A204.1 (cell line): ENCODE results near the gene KCTD15.
"Not testable (repeated sequence)": the region's sequence is repeated elsewhere in the genome, so short reads cannot be mapped to it uniquely, and the experiment has no call there.

Experiments
- FAIRE-seq: peaks from 2 replicates; lab custom pipeline; 2012; peaks lifted over from hg19 to GRCh38; lab: Jason Lieb, UNC

Gene KCTD15

GRCh38 chr19:33815380-33816340 lies 19.0 kb downstream of the KCTD15 start:
- no peak for FAIRE-seq

- FAIRE-seq = no peak
Observed at GRCh38 chr19:33818411-33818810, 21.7 kb downstream of the KCTD15 start.

- FAIRE-seq = not testable (repeated sequence)
Observed at GRCh38 chr19:33819078-33819477, 22.4 kb downstream of the KCTD15 start.

GRCh38 chr19:33819506-33819879 lies 22.8 kb downstream of the KCTD15 start:
- FAIRE-seq = no peak

DNA sequence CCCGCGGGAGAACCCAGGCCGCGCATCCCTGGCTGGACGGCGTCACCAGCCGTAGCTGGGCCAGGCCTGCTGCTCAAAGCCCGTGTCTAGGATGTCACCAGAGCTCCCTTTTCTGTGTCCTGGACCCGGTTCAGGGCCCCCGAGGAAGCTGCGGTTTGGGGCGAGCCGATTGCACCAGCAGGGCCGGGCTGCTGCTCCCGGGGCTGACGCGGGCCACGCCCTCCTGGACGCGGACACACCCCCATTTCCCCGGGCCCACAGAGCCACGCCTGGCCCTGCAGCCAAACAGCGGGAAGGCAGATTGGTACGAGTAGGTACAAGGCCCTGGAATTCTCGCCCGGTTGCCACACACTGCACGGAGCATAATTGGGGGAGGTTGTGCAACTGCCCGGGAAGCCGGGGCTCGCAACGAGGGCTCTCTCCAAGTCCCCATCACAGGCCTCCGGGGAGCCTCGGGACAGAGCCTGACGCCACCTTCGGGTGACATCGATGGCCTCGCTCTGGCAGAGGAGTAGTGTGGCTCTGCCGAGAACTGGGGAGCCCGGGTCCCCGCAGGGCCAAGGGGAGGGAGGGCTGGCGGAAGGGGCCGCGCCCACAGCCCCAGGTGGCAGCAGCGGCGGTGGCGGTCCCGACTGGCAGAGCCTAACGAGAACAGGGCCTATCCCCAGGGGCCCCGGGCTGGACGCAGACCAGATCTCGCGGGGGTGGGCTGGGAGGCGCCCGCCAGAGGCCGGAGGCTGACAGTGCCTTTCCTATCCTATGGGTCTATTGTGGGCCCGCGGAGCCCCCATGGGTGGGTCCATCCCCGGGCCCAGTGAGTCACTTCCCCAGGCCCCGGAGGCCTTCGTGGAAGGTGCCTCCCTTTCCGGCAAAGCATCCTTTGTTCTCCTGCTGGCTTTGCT lies 23.5 kb downstream of the KCTD15 start:
- FAIRE-seq = no peak

DNA sequence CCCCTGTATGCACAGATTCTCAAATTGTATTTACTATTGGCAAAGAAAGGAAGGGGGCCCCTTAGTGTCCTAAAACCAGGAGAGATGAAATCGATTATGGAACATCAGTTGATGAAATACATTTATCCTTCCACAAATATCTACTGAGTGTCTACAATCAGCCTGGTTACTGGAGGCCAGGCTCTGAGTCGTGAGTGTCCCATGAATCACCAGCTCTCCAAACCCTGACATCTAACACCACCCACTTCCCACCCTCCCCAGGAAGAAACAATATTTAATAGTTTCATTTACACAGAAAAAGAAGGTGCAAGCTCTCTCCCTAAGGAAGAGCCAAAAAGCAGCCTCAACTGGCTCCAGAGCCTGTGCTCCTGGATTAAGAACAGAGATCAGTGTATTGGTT lies 25.2 kb downstream of the KCTD15 start:
- FAIRE-seq = no peak

GRCh38 chr19:33823341-33823740 lies 26.7 kb downstream of the KCTD15 start:
- FAIRE-seq = no peak

DNA sequence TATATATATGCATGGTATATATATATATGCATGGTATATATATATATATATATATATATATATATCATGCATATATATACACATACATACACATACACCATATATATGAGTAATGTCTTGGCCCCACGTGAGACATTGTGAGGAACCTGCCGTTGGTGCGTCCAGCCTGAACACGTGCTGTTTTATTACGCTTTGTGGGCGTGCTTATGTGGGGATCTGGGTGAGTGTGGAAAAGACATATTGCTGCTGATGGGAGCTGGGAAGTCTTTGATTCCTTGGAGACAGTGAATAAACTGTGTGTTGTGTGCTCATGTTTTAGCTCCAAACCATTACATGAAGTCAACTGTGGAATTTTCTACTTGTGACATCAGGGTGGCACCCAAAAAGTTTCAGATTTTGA lies 28.9 kb downstream of the KCTD15 start:
- no peak for FAIRE-seq

GRCh38 chr19:33826521-33826920 lies 29.9 kb downstream of the KCTD15 start:
- no peak for FAIRE-seq

- no peak for FAIRE-seq
Observed at GRCh38 chr19:33828266-33829075, 31.8 kb downstream of the KCTD15 start.

DNA sequence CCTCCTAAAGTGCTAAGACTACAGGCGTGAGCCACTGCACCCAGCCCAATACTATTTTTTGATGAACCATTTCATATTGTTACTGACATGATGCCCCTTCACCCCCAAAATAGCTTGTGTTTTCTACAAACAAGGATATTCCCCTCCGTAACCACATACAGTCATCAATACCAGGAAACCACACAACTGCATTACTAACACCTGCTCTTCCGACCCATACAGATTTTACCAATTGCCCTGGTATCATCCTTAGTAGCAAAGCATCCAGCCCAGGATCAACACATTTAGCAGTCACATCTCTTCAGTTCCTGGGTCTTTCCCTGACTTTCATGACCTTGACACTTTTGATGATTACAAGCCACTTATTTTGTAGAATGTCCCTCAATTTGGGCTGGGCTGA lies 33.6 kb downstream of the KCTD15 start:
- FAIRE-seq = no peak

GRCh38 chr19:33831825-33832224 lies 35.2 kb downstream of the KCTD15 start:
- FAIRE-seq = no peak

DNA sequence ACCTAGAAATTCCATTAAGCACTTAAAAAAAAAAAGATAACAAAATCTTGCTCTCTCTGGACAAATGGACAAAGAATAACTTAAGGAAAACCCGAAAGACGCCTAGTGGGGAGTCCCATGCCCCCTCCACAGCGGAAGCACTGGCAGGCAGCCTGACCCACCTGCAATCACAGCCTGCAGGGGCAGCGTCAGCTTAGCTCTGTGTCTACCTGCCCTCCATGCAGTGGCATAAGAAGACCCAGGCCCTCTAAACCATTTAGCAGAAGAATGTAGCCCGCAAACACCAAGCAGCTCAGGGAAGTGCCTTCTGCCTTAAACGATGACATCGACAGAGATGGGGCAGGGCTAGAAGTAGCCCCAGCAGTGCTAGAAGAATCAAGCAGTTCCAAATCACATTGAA lies 36.0 kb downstream of the KCTD15 start:
- no peak for FAIRE-seq

GRCh38 chr19:33840382-33840781 lies 43.7 kb downstream of the KCTD15 start:
- FAIRE-seq = no peak

DNA sequence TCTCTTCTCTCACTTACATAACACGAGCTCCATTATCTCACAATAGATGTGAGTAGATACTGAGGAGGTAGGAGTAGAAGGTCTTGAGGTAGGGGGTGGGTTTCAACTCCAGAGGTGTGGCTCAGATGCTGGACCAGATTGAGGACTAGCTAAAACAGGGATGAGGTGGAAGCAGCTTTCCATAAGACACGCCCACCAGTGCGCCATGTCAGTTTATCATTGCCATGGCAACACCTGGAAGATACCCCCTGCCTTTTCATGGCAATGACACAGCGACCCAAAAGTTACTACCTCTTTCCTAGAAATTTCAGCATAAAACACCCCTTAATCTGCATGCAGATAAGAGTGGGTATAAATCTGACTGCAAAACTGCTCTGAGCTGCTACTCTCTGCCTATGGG lies 44.1 kb downstream of the KCTD15 start:
- no peak for FAIRE-seq

DNA sequence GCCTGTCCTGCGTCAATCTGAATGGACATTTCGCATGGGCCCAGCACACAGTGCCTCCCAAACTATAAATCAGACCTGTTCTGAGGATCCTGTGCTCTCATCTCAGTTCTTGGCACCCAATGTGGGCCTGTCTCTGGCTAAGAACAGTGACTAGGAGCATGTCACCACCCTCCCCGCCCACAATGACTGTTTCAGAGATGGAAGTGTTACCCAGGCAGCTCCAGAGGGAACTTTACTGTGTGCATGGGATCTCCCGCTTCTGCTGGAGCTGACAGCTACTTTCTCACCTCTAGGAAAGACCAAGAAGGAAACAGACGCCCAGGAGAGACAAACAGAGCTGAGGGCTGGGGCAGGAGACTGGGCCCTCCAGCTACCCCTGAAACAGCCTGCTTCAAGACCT lies 45.0 kb downstream of the KCTD15 start:
- no peak for FAIRE-seq

DNA sequence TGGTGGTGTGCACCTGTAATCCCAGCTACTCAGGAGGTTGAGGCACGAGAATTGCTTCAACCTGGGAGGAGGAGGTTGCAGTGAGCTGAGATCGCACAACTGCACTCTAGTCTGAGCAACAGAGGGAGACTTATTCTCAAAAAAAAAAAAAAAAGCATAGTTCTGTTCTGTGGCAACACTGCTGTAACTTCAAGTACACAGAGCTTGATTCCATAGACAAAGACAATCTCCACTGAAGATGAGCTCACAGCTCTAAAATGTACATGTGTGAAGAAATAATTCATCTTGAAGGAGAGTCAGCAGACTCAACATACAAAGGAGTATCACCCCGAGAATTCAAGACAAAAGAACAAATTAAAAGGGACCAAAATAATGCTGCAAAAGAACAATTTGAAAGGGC lies 47.8 kb downstream of the KCTD15 start:
- FAIRE-seq = no peak

- FAIRE-seq = no peak
Observed at GRCh38 chr19:33845498-33845897, 48.8 kb downstream of the KCTD15 start.

DNA sequence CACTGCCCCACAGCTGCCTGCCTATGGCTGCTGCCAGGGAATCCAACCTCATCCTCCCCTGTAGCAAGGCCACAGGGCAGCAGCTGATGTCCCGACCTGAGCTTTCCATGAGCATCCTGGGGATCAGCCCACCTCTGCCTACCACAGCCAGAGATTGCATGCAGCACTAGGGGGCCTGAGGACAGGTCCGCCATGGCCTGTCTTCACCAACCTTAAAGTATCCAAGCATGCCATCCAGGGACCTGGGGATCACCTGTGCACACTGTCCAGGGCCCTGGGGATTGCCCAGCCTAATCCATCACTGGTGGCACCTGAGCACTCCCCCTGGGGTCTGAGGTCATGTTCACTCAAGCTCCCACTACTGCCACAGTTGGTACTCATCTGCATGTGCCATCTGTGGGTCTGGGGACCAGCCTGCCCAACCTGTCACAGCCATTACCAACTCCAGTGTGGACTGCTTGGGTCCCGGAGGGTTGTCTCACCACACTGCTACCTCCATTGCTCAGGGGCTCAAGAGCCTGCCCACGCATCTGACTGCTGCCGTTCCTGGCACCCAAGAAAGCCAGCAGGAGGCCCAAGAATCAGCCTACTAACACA lies 53.0 kb downstream of the KCTD15 start:
- FAIRE-seq = no peak

- FAIRE-seq = no peak
Observed at GRCh38 chr19:33859016-33859415, 62.3 kb downstream of the KCTD15 start.

DNA sequence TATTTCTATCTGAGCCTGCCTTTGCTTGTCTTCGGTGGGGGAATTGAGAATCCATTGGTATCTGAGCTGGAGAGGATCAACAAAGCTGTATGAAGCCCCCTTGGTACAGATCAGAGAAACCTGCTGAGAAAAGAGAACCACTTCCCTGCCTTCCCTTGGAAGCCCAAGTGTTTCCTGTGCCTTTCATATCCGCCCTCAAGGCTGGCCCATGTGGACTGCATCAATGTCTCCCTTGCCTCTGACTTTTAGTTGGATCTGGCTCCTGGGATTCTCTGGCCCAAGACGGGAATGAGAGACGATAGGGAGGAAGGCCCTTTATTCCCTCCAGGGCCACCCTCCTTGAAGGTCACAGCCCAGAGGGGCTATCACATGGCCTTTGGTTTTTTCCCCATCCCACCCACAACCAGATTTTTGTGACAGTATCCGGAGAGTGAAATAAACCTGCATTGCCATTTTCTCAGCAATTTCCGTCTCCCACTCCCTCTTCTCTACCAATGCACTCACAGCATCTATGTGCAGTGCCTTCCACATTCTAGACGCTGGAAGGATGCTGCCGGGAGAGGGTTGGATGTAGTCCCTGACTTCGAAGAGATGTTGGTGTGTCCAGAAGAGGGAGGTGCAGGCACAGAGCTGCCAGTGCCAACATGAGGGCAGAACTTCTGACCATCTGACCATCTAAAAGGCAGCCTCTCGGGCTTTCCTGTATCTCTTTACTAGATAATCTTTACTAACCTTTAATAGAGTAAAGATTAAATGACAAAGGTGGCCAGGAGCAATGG lies 63.8 kb downstream of the KCTD15 start:
- FAIRE-seq = no peak
